Measurements from ENCODE around the gene GABRD.

The GABRD gene

GRCh38 chr1:2070016-2070415 lies 50.9 kb downstream of the GABRD start:
- no peak for TF ChIP-seq CTCF (IDR thresholded peaks at IDR 0.05; ENCODE audit: low read depth, low read length, missing control alignments)
- no peak for DNase-seq (ENCODE audit: extremely low read depth, low read depth)

GRCh38 chr1:2070800-2071530 lies 51.8 kb downstream of the GABRD start:
- no peak for TF ChIP-seq CTCF (IDR thresholded peaks at IDR 0.05; ENCODE audit: low read depth, low read length, missing control alignments)
- DNase-seq (ENCODE audit: extremely low read depth, low read depth), result no peak
- no peak overlapping the region for H3K4me3 ChIP-seq (replicated peaks; ENCODE audit: low read depth, low read length)

More at GRCh38 chr1:2070016-2070415, 50.9 kb downstream of the GABRD start:
- no peak overlapping the region for H3K4me3 ChIP-seq (replicated peaks; ENCODE audit: low read depth, low read length)

GRCh38 chr1:2072109-2072806 lies 53.1 kb downstream of the GABRD start:
- TF ChIP-seq CTCF (IDR thresholded peaks at IDR 0.05; ENCODE audit: low read depth, low read length, missing control alignments), result no peak
- DNase-seq (ENCODE audit: extremely low read depth, low read depth), result no peak
- no peak overlapping the region for H3K4me3 ChIP-seq (replicated peaks; ENCODE audit: low read depth, low read length)

- H3K4me3 ChIP-seq (replicated peaks; ENCODE audit: low read depth, low read length), result no peak overlapping the region
- TF ChIP-seq CTCF (IDR thresholded peaks at IDR 0.05; ENCODE audit: low read depth, low read length, missing control alignments), result no peak
- DNase-seq (ENCODE audit: extremely low read depth, low read depth), result no peak
Observed at GRCh38 chr1:2072891-2073290, 53.7 kb downstream of the GABRD start.

- peak overlapping the region; percentile 42 for H3K4me3 ChIP-seq (replicated peaks; ENCODE audit: low read depth, low read length)
- TF ChIP-seq CTCF (IDR thresholded peaks at IDR 0.05; ENCODE audit: low read depth, low read length, missing control alignments), result no peak
Observed at GRCh38 chr1:2073382-2074230, 54.5 kb downstream of the GABRD start.

GRCh38 chr1:2074396-2074795 lies 55.3 kb downstream of the GABRD start:
- H3K4me3 ChIP-seq (replicated peaks; ENCODE audit: low read depth, low read length), result no peak overlapping the region
- DNase-seq (ENCODE audit: extremely low read depth, low read depth), result no peak
- TF ChIP-seq CTCF (IDR thresholded peaks at IDR 0.05; ENCODE audit: low read depth, low read length, missing control alignments), result no peak

More at GRCh38 chr1:2073382-2074230, 54.5 kb downstream of the GABRD start:
- no peak for DNase-seq (ENCODE audit: extremely low read depth, low read depth)

All from HFF-Myc (cell line).